Coronary artery (tissue), 2 donors: ENCODE results near the gene TMEM41B.
"Not testable (repeated sequence)": the region's sequence is repeated elsewhere in the genome, so short reads cannot be mapped to it uniquely, and the experiment has no call there.

Experiments
- DNase-seq: peaks from one replicate; pipeline ENCODE4 v3.0.0-alpha.2; 2017; ENCODE audit warnings: low spot score
- H3K27ac ChIP-seq, 2 donors: fragments of 200-600 bp; sonication (generic); one replicate each; pipeline ENCODE4 v1.5.1; 2016 to 2019
- H3K4me3 ChIP-seq: fragments of 200-600 bp; sonication (generic); 2 replicates; pipeline ENCODE4 v1.5.1; 2016; ENCODE audit warnings: mild to moderate bottlenecking, moderate library complexity
- TF ChIP-seq, protein P1 (sequence below): fragments of 200-600 bp; sonication (generic); IDR thresholded peaks from one replicate; pipeline ENCODE4 v1.5.1; 2019; ENCODE audit warnings: antibody characterized with exemption

TMEM41B gene

DNA sequence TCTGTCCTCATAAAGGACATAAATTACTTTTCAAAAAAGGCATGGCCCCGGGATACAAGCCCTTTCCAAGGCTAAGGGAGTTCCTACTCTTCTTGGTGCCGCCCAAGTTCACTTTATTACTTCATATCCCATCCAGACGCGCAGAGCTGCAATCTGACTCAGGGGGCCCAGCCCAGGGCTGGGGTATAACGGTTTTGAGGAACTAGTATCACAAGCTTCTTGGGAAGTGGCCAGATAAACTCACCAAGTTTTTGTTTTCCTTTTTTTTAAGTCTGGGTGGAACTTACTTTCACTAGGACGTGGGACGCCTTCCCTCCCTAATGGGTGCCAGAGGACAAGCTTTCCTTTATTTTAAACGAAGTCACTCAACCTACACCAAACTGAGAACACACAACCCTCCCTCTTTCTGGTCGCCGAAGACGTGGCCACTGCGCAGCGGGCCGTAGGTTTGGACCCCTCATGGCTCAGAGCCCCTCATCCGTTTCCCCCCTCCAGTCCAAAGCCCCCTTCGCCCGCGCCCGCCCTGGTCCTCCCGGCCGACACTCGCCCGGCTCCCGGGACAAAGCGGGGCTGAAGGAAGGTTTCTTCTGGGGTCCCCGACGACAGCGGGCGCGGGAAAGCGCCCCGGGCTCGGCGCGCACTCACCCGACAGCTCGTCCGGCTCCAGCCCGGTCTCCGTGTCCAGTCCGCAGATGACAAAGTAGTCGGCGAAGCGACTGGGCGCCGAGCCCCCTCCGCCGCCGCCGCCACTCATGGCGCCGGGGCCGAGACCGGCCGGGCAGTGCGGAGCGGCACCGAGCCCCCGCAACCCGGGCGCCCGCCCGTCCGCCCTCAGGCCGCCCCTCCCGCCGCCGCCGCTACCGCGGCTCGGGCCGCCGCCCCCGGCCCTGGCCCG is 49.8 kb downstream of the TMEM41B start:
- TF ChIP-seq, protein P1, sequence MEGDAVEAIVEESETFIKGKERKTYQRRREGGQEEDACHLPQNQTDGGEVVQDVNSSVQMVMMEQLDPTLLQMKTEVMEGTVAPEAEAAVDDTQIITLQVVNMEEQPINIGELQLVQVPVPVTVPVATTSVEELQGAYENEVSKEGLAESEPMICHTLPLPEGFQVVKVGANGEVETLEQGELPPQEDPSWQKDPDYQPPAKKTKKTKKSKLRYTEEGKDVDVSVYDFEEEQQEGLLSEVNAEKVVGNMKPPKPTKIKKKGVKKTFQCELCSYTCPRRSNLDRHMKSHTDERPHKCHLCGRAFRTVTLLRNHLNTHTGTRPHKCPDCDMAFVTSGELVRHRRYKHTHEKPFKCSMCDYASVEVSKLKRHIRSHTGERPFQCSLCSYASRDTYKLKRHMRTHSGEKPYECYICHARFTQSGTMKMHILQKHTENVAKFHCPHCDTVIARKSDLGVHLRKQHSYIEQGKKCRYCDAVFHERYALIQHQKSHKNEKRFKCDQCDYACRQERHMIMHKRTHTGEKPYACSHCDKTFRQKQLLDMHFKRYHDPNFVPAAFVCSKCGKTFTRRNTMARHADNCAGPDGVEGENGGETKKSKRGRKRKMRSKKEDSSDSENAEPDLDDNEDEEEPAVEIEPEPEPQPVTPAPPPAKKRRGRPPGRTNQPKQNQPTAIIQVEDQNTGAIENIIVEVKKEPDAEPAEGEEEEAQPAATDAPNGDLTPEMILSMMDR = no peak
- peak; percentile 85 for DNase-seq
- Histone ChIP-seq H3K4me3 (peak overlapping the region; percentile 82), H3K27ac (peak overlapping the region; percentile 97 to 99)

DNA sequence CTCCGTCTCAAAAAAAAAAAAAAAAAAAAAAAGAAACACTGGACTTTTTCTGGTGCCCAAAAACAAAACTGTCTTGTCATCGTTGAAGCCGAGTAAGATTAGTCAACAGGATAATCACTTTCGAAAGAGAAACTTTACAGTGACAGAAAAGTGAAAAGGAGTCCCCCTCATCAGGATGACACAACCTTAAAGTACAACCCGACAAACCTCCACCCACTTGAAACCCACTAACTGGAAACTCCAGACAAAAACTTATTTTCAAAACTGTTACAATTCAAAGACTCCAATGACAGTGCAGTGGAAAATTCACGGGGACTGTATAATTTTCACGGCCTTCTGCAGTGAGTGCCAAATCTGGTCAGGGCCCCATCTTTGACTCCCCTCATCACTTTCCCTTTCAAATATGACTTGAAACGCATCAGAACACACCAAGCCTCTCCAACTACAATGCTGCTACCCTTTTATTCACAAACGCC is 50.5 kb downstream of the TMEM41B start:
- H3K4me3 ChIP-seq = peak overlapping the region; percentile 82
- peak overlapping the region; percentile 97 to 99 for H3K27ac ChIP-seq
- DNase-seq = no peak
- TF ChIP-seq, protein P1 = no peak

DNA sequence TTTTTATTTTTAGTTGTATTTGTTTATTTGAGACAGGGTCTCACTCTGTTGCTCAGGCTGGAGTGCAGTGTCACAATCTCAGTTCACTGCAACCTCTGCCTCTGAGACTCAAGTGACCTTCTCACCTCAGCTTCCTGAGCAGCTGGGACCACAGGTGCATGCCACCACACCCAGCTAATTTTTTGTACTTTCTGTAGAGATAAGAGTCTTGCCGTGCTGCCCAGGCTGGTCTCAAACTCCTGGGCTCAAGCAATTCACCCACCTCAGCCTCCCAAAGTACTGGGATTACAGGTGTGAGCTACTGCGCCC is 53.6 kb downstream of the TMEM41B start:
- H3K27ac ChIP-seq, H3K4me3 ChIP-seq, DNase-seq: not testable (repeated sequence)

DNA sequence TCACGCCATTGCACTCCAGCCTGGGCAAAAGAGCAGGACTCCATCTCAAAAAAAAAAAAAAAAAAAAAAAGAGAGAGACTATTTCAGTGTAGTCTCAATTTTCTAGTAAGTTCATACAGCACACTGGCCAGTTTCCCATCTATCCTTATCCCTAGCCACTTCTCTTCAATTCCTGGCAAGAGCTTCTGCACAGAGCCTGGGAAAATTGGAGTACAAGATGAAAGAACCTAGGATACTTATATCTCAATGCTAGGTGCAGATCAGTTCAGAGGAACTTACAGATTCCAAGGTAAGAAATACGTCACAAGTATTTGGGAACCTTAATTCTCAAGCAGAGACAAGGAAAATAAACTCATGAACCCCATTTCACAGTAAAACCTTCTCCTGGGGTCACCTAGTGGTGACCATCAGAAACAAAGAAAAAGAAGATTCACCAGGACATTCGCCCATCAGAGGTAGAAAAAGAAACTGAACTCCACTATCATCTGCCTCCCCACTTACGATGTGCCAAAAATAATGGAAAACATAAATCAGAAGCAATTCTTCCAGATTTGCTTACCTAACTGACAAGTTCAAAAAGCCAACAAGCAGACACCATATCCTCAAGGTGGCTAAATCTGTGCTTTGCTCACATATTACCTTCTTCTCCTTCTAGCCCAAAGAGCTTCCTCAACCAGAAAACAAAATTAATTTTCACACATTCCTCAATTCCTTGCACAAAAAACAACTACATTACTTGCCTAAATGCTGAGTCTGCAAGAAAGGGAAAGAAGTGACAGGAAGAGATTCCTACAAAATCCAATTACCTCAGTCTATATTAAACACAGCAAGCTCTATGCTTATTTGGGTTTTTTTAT is 54.2 kb downstream of the TMEM41B start:
- no peak overlapping the region for H3K4me3 ChIP-seq
- TF ChIP-seq, protein P1 = no peak
- no peak overlapping the region for H3K27ac ChIP-seq
- no peak for DNase-seq

DNA sequence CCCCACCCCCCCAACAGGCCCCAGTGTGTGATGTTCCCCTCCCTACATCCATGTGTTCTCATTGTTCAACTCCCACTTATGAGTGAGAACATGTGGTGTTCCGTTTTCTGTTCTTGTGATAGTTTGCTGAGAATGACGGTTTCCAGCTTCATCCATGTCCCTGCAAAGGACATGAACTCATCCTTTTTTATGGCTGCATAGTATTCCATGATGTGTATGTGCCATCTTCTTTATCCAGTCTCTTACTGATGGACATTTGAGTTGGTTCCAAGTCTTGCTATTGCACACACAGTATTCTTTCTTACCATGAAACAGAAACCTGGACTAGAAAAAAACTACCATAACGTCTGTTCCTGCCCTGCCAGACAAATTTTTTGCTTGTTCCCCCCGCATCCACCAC is 56.1 kb downstream of the TMEM41B start:
- H3K4me3 ChIP-seq, H3K27ac ChIP-seq, DNase-seq: not testable (repeated sequence)

DNA sequence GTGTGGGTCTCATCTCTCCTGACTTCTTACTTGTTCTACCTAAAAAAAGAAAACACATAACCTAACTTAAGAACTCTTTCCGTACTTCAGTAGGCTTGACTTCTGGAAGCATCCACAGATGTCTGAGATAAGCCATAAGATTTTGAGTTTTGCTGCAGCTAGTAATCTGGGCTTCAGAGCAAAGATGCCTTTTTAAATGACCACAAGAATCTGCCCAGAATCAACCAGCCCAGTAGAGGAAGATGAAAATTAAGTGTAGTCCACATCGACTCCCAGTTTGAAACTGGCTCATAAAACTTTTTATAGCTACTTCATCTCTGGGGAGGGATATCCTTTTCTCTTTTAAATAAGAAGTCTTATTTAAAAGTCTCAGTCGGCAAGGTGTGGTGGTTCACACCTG is 60.0 kb downstream of the TMEM41B start:
- TF ChIP-seq, protein P1 = no peak
- DNase-seq = no peak
- Histone ChIP-seq H3K4me3 (no peak overlapping the region), H3K27ac (no peak overlapping the region)

DNA sequence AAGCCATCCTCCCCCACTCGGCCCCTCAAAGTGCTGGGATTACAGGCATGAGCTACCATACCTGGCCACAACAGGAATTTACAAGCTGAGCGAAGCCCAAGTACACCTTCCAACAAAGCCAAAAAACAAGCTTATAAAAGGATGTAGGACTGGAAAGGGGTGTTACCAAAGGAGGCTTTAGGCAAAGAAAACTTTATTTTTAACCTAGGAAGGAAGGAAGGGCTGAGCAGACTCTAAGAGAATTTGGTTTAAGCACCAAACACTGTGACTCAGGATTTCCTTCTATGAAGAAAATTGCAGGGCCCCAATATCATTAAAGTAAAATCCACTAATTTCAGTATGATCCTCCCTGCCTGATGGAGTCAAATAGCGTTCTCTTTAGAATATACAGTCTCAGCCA is 61.3 kb downstream of the TMEM41B start:
- DNase-seq = no peak
- Histone ChIP-seq H3K27ac (peak overlapping the region in 1 of 2 donors; percentile 56), H3K4me3 (no peak overlapping the region)
- TF ChIP-seq, protein P1 = no peak
